ELR (cell line): Measurements from ENCODE around the gene FARP1.

ENCODE experiments used
- DNase-seq: peaks from one replicate; pipeline ENCODE4 v3.0.0-alpha.2; 2015; ENCODE audit warnings: low read depth

FARP1 gene

GRCh38 chr13:98286799-98287198, 143.9 kb downstream of the FARP1 start:
- DNase-seq, result no peak

GRCh38 chr13:98288211-98288610, 145.3 kb downstream of the FARP1 start:
- DNase-seq, result no peak

- no peak for DNase-seq
Measured at GRCh38 chr13:98289339-98289945, 146.5 kb downstream of the FARP1 start.

DNA sequence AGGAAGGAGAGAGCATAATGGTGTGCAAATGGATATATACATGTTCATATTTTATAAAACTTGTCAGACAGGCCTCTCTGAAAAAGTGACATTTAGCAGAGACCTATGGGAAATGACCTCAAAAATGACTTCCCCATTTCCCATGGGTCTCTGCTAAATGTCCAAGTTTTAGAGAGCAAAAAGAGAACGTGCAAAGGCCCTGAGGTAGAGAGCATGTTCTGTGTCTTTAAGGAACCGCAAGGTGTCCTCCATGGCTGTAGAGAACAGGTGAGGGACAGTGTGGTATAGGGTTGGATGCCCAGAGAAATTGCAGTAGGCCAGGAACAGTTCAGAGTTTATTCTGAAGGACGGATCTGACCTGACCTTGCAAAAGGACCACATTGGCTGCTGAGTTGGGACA, 147.4 kb downstream of the FARP1 start:
- no peak for DNase-seq

DNA sequence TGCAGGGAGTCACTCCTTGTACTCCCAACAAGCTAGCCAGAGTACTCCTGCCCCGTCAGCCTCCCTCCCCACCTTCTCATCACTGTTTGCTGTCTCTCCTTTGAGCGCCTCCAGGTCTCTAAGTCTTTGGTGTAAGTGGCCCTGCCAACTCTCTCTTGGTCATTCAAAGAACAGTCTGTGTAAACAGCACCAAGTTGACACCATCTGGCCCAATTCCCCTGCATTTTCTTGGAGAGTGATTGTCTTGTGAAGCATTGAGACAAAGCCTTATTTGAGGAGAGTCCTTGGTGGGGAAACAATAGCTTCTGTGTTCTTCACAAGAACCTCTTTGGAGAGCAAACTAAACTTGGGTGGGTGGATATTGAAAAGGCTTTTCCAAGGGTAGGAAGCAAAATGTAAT, 148.8 kb downstream of the FARP1 start:
- no peak for DNase-seq

- DNase-seq, result no peak
Measured at GRCh38 chr13:98293103-98293502, 150.2 kb downstream of the FARP1 start.

DNA sequence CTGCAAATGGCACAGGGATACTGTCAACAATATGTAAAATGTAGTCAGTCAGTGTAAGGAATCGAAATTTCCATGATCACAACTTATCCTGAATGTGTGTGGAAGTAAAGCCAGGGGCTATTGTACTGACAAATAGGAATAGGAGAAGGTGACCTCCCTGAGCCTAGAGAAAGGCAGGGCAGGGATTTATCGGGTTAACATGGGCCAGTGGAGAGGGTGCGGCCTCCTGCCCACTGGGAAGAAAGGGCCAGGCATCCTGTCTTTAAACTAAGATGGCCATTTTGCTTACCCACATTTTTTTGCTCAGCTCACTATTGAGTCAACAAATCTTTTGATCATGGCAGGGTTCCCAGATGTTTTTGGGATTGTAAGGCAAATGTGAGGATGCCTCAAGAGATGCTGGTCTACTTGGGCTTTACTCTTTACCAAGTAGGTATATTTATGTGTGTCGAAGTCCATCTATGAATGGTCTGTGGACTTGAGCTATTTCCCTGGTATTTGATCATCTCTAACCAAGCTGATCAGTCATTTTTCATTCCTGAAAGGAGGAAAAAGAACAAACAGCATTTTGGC, 150.8 kb downstream of the FARP1 start:
- no peak for DNase-seq

- no peak for DNase-seq
Measured at GRCh38 chr13:98295371-98295770, 152.5 kb downstream of the FARP1 start.

DNA sequence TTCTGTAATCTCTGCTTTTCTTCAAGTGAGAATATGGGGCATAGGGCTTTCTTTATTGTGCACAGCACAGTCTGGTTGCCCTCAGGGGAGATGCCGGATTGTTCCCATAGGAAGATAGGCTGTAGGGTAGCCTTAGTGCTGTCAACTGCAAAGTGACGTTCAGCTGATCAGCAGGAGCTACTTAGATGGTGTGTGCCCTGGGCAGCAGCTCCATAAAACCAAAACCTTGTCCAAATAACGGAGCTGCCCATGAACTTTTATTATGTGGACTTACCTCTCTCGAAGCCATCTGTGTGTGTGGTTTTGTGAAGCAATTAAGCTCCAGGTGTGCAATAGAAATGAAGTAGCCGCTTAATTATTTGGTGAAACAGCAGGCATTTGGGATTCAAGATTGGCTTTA, 154.2 kb downstream of the FARP1 start:
- DNase-seq, result no peak

- no peak for DNase-seq
Measured at GRCh38 chr13:98297745-98298144, 154.9 kb downstream of the FARP1 start.

DNA sequence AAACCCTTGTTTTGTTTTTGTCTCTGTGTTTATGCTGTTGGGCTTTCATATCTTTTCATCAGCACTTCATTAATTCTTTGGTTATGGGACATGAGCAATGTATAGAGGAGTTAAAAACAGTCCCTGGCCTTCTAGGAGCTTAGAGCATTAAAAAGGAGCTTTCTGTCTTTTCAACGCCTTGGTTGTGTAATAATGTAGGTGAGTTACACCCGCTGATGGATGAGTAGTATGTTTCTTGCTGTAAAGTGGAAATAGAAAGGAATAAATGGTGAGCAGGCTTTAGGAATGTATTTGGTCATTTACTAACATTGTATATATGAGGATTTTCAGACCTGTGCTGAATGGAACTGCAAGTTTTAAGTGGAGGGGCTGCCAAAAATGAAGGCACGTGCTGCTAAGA, 155.7 kb downstream of the FARP1 start:
- DNase-seq, result no peak

GRCh38 chr13:98299235-98299965, 156.5 kb downstream of the FARP1 start:
- DNase-seq, result no peak

DNA sequence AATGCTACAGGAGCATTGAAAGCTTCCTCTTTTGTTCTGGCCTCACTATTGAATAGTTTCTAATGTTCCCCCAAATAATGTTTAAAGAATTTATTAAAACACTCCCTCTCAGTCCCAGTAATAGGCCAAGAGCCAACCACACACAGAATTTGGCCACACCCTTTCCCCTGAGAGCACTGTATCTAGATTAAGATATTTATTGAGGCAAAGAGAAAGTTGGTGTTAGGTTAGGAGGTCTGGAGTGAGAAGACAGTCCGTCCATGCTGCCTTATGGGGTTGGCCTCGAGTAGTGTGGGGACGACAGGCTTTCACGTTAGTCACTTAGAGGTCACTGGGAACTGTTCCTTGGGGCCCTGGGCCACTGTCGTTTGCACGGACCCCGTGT, 157.1 kb downstream of the FARP1 start:
- no peak for DNase-seq

DNA sequence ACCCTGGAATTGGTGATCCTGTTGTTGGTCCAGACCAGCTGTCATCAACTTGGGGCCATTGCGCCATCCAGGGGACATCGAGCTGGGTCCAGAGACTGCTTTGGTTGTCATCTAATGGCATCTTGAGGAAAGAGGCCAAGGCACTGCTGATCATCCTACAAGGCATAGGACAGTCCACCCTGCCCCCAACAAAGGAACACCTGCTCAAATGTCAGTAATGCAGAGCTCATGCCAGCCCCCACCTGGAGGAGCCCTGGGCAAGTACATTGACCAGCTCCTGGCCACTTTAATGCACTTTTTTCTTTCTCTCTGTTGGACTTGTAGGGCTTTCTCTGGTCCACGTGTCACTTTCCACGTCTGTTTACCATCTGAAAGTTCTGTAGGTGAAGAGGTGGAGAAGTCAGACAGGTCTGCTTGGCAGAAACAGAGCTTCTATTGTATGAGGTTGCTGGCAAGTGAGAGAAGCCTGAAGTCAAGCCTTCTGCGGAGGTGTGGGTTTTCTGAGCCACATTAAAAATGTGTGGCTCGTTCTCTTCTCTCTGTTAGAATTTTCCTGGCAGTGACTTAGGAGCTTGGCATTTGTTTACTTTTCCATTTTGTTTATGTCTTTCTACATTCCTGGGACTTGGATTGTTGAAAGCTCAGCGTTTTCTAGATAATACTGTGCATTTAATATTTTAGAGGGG, 158.2 kb downstream of the FARP1 start:
- DNase-seq, result peak; percentile 66

- no peak for DNase-seq
Measured at GRCh38 chr13:98301721-98302120, 158.8 kb downstream of the FARP1 start.

DNA sequence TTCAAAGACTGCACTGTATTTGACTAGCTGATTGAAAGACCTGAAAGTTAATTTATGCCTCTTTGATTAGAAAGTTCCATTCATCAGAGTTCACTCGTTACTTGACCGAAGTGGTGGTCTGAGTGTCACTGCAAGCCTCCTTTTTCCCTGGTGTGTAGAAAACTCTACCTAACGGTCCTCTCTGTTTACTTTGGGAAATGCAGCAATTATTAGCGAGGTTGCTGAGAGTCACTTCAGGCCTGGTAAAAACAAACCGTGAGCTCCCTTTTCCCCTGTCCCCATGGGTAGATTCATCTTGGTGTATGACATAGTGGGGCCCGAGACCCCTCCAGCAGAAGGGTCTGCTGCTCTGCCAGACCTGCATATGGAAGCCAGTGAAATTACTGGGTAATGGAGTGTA, 161.0 kb downstream of the FARP1 start:
- DNase-seq, result no peak

DNA sequence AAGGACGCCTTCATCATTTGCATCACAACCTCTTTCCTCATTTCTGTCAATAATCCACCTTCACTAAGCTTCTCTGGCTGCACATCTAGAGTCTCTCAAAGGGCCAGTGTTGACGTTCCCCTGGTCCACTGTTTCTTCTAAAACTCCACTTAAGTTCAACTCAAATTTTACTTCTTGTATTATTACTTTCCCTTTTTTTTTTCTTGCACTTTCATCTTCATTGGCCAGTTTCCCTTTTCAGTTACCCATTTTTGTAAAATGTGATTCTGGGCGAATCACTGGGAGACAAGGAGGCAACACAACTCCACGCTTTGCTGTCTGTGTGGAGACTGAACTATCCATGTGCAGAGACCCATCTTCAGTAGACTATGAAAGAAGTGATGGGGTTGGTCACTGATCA, 162.8 kb downstream of the FARP1 start:
- DNase-seq, result no peak

GRCh38 chr13:98307463-98308085, 164.7 kb downstream of the FARP1 start:
- DNase-seq, result no peak

DNA sequence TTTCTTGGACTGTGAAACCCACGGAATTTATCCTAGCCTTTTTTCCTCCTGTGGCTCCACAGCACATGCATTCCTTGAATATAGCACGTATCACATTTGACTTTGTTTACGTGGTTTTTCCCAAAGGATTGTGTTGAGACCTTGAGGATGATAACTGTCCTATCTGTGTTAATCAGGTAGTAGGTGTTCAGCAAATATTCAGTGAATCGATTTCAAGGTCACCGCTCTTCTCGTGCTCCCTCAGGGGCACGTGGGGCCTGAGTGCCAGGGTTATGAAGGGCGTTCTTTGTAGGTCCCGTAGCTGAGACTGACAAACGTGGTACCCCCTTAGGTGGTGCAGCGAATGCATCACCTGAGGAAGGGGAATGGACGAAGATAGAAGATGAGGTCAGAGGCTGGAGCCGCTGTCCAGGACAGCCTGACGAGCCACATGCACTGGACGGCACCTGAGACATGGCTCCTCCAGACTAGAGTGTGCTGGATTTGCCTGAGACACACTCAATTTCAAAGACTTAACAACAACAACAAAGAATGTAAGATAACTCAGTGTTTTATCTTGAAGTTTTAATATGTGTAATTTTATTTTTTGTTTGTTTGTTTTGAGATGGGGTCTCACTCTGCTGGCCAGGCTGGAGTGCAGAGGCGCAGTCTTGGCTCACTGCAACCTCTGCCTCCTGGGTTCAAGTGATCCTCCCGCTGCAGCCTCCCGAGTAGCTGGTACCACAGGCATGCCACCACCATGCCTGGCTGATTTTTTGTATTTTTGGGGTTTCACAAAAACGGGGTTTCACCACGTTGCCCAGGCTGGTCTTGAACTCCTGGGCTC, 165.4 kb downstream of the FARP1 start:
- DNase-seq, result no peak

- no peak for DNase-seq
Measured at GRCh38 chr13:98309569-98310335, 166.9 kb downstream of the FARP1 start.
